ENCODE results near the gene PRDM11. TPM values are rescaled to one million over a fixed set of nuclear protein-coding genes. Genes with fewer than 3 reads are reported as not detected.

Gene PRDM11
- total RNA-seq, 2 donors from 2014 or later = 4.1 to 8.3 TPM

GRCh38 chr11:45161252-45162063 lies 15.0 kb downstream of the PRDM11 start:
- H3K9me3 ChIP-seq = no peaks in the 10 kb centered on the region
- no peaks in the 10 kb centered on the region for H3K36me3 ChIP-seq
- DNase-seq = no peak
- H3K27me3 ChIP-seq = no peaks in the 10 kb centered on the region
- no peak for TF ChIP-seq CTCF (IDR thresholded peaks at IDR 0.05)
- intact Hi-C loops (cut with DNase I) = no loop called here
- no peak overlapping the region for H3K4me3 ChIP-seq
- H3K4me1 ChIP-seq = no peaks in the 10 kb centered on the region
- H3K9ac ChIP-seq (ENCODE audit: low read depth in 2 of 2, low read length in 2 of 2) = no peak overlapping the region
- H3K27ac ChIP-seq = no peak overlapping the region

DNA sequence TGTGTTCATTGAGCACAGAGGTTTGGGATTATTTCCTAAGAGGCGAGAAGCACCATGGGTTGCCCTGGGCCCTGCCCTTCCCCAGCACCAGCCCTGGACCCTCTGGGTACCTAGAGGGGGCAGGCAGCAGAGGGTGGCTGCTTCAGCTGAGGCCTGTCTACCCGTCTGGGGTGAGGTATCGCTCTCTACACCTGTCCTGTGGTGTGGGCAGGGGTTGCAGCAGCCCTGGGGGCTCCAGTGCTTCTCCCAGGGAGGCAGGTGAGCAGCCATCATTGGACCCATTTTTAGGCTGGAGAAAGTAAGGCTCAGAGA lies 15.6 kb downstream of the PRDM11 start:
- H3K4me3 ChIP-seq = no peak overlapping the region
- intact Hi-C loops (cut with DNase I) = no loop called here
- H3K9ac ChIP-seq (ENCODE audit: low read depth in 2 of 2, low read length in 2 of 2) = no peak overlapping the region
- no peaks in the 10 kb centered on the region for H3K27me3 ChIP-seq
- no peaks in the 10 kb centered on the region for H3K4me1 ChIP-seq
- no peak for TF ChIP-seq CTCF (IDR thresholded peaks at IDR 0.05)
- H3K27ac ChIP-seq = no peak overlapping the region
- DNase-seq = no peak
- H3K36me3 ChIP-seq = no peaks in the 10 kb centered on the region
- H3K9me3 ChIP-seq = no peaks in the 10 kb centered on the region

GRCh38 chr11:45162916-45163879 lies 16.8 kb downstream of the PRDM11 start:
- Histone ChIP-seq H3K9me3 (no peaks in the 10 kb centered on the region), H3K27me3 (no peaks in the 10 kb centered on the region), H3K36me3 (no peaks in the 10 kb centered on the region), H3K4me1 (no peaks in the 10 kb centered on the region), H3K4me3 (no peak overlapping the region), H3K9ac (ENCODE audit: low read depth in 2 of 2, low read length in 2 of 2) (no peak overlapping the region), H3K27ac (no peak overlapping the region)
- intact Hi-C loops (cut with DNase I) = no loop called here
- no peak for DNase-seq
- no peak for TF ChIP-seq CTCF (IDR thresholded peaks at IDR 0.05)

- TF ChIP-seq CTCF (IDR thresholded peaks at IDR 0.05) = no peak
- Histone ChIP-seq H3K4me1 (no peaks in the 10 kb centered on the region), H3K27ac (no peak overlapping the region), H3K9ac (ENCODE audit: low read depth in 2 of 2, low read length in 2 of 2) (no peak overlapping the region), H3K4me3 (no peak overlapping the region), H3K27me3 (no peaks in the 10 kb centered on the region), H3K36me3 (no peaks in the 10 kb centered on the region), H3K9me3 (no peaks in the 10 kb centered on the region)
- no peak for DNase-seq
- intact Hi-C loops (cut with DNase I) = no loop called here
These were observed 17.6 kb downstream of the PRDM11 start for GRCh38 chr11:45163956-45164575.

GRCh38 chr11:45165386-45165785 lies 18.9 kb downstream of the PRDM11 start:
- Histone ChIP-seq H3K9me3 (no peaks in the 10 kb centered on the region), H3K36me3 (no peaks in the 10 kb centered on the region), H3K9ac (ENCODE audit: low read depth in 2 of 2, low read length in 2 of 2) (no peak overlapping the region), H3K4me3 (no peak overlapping the region), H3K27me3 (no peaks in the 10 kb centered on the region), H3K4me1 (no peaks in the 10 kb centered on the region), H3K27ac (no peak overlapping the region)
- DNase-seq = no peak
- intact Hi-C loops (cut with DNase I) = no loop called here
- TF ChIP-seq CTCF (IDR thresholded peaks at IDR 0.05) = no peak
